ENCODE measurements around the gene TESK1.

TESK1 gene

GRCh38 chr9:35618854-35619799, 14.1 kb downstream of the TESK1 start:
- H2AK5ac ChIP-seq (ENCODE audit: low read length) = no peak overlapping the region
- H3K4me3 ChIP-seq (ENCODE audit: low read length) = no peak overlapping the region
- no peak overlapping the region for H3K18ac ChIP-seq (ENCODE audit: low read length)
- no peak overlapping the region for H3K4ac ChIP-seq (ENCODE audit: low read depth, low read length)
- no peak overlapping the region for H3K27ac ChIP-seq (ENCODE audit: low read depth, low read length)
- no peaks in the 10 kb centered on the region for H3K79me2 ChIP-seq (ENCODE audit: control insufficient read depth, insufficient read depth, low read length)
- H3K9ac ChIP-seq (ENCODE audit: low read length) = no peak overlapping the region
- no peaks in the 10 kb centered on the region for H3K27me3 ChIP-seq (ENCODE audit: insufficient read depth, low read length, poor library complexity)
- no peak overlapping the region for H3K56ac ChIP-seq (ENCODE audit: low read length)
- no peak overlapping the region for H2BK15ac ChIP-seq (replicated peaks; ENCODE audit: low read depth)
- H2BK120ac ChIP-seq (ENCODE audit: low read depth, low read length) = no peak overlapping the region
- H3K4me2 ChIP-seq (ENCODE audit: low read length) = no peak overlapping the region
- H3K79me1 ChIP-seq (ENCODE audit: low read length) = no peaks in the 10 kb centered on the region
- H3K36me3 ChIP-seq (ENCODE audit: control insufficient read depth, insufficient read depth, low read length) = no peaks in the 10 kb centered on the region
- DNase-seq = no peak
- H2BK5ac ChIP-seq (ENCODE audit: low read length) = no peak overlapping the region
- no CpG with 5 or more reads among the region's 17 CpGs for WGBS (ENCODE audit: extremely low coverage, insufficient coverage, low lambda C conversion rate)
- peaks cover 4% of the 10 kb centered on the region for H3K4me1 ChIP-seq (ENCODE audit: control insufficient read depth, low read depth, low read length)
- no peak overlapping the region for H4K8ac ChIP-seq (ENCODE audit: low read depth, low read length)
- H4K5ac ChIP-seq (ENCODE audit: low read length) = no peak overlapping the region
- H3K23ac ChIP-seq (ENCODE audit: low read length) = no peak overlapping the region

GRCh38 chr9:35619800-35620158, 14.7 kb downstream of the TESK1 start:
- Histone ChIP-seq H3K79me2 (ENCODE audit: control insufficient read depth, insufficient read depth, low read length) (no peaks in the 10 kb centered on the region), H3K4ac (ENCODE audit: low read depth, low read length) (no peak overlapping the region), H2BK5ac (ENCODE audit: low read length) (no peak overlapping the region), H3K36me3 (ENCODE audit: control insufficient read depth, insufficient read depth, low read length) (no peaks in the 10 kb centered on the region), H3K23ac (ENCODE audit: low read length) (no peak overlapping the region), H3K4me3 (ENCODE audit: low read length) (no peak overlapping the region), H3K56ac (ENCODE audit: low read length) (no peak overlapping the region), H2BK15ac (replicated peaks; ENCODE audit: low read depth) (no peak overlapping the region), H3K79me1 (ENCODE audit: low read length) (no peaks in the 10 kb centered on the region), H3K4me2 (ENCODE audit: low read length) (no peak overlapping the region), H3K27ac (ENCODE audit: low read depth, low read length) (no peak overlapping the region), H2BK120ac (ENCODE audit: low read depth, low read length) (no peak overlapping the region), H3K27me3 (ENCODE audit: insufficient read depth, low read length, poor library complexity) (no peaks in the 10 kb centered on the region), H3K4me1 (ENCODE audit: control insufficient read depth, low read depth, low read length) (peaks cover 4% of the 10 kb centered on the region), H2AK5ac (ENCODE audit: low read length) (no peak overlapping the region), H3K9ac (ENCODE audit: low read length) (no peak overlapping the region), H3K18ac (ENCODE audit: low read length) (no peak overlapping the region), H4K8ac (ENCODE audit: low read depth, low read length) (no peak overlapping the region), H4K5ac (ENCODE audit: low read length) (no peak overlapping the region)
- DNase-seq = no peak
- no CpG with 5 or more reads among the region's 2 CpGs for WGBS (ENCODE audit: extremely low coverage, insufficient coverage, low lambda C conversion rate)

- H3K4me2 ChIP-seq (ENCODE audit: low read length) = no peak overlapping the region
- H2BK120ac ChIP-seq (ENCODE audit: low read depth, low read length) = no peak overlapping the region
- no peak overlapping the region for H4K5ac ChIP-seq (ENCODE audit: low read length)
- no peak overlapping the region for H3K56ac ChIP-seq (ENCODE audit: low read length)
- H3K79me1 ChIP-seq (ENCODE audit: low read length) = no peaks in the 10 kb centered on the region
- no peak overlapping the region for H3K18ac ChIP-seq (ENCODE audit: low read length)
- H2AK5ac ChIP-seq (ENCODE audit: low read length) = no peak overlapping the region
- H3K4ac ChIP-seq (ENCODE audit: low read depth, low read length) = no peak overlapping the region
- no peak overlapping the region for H2BK5ac ChIP-seq (ENCODE audit: low read length)
- no peak overlapping the region for H4K8ac ChIP-seq (ENCODE audit: low read depth, low read length)
- no peaks in the 10 kb centered on the region for H3K36me3 ChIP-seq (ENCODE audit: control insufficient read depth, insufficient read depth, low read length)
- WGBS (ENCODE audit: extremely low coverage, insufficient coverage, low lambda C conversion rate) = no CpG with 5 or more reads among the region's 2 CpGs
- no peak overlapping the region for H3K4me3 ChIP-seq (ENCODE audit: low read length)
- no peak overlapping the region for H3K27ac ChIP-seq (ENCODE audit: low read depth, low read length)
- no peak for DNase-seq
- no peak overlapping the region for H2BK15ac ChIP-seq (replicated peaks; ENCODE audit: low read depth)
- H3K9ac ChIP-seq (ENCODE audit: low read length) = no peak overlapping the region
- H3K27me3 ChIP-seq (ENCODE audit: insufficient read depth, low read length, poor library complexity) = no peaks in the 10 kb centered on the region
- no peaks in the 10 kb centered on the region for H3K4me1 ChIP-seq (ENCODE audit: control insufficient read depth, low read depth, low read length)
- no peaks in the 10 kb centered on the region for H3K79me2 ChIP-seq (ENCODE audit: control insufficient read depth, insufficient read depth, low read length)
- no peak overlapping the region for H3K23ac ChIP-seq (ENCODE audit: low read length)
Observed at GRCh38 chr9:35627575-35627974, 22.5 kb downstream of the TESK1 start.

GRCh38 chr9:35628389-35628991, 23.4 kb downstream of the TESK1 start:
- no peak for DNase-seq
- Histone ChIP-seq H4K5ac (ENCODE audit: low read length) (no peak overlapping the region), H3K27ac (ENCODE audit: low read depth, low read length) (no peak overlapping the region), H2BK5ac (ENCODE audit: low read length) (no peak overlapping the region), H3K9ac (ENCODE audit: low read length) (no peak overlapping the region), H4K8ac (ENCODE audit: low read depth, low read length) (no peak overlapping the region), H3K36me3 (ENCODE audit: control insufficient read depth, insufficient read depth, low read length) (no peaks in the 10 kb centered on the region), H3K27me3 (ENCODE audit: insufficient read depth, low read length, poor library complexity) (no peaks in the 10 kb centered on the region), H3K23ac (ENCODE audit: low read length) (no peak overlapping the region), H3K4ac (ENCODE audit: low read depth, low read length) (no peak overlapping the region), H2BK120ac (ENCODE audit: low read depth, low read length) (no peak overlapping the region), H3K4me1 (ENCODE audit: control insufficient read depth, low read depth, low read length) (no peaks in the 10 kb centered on the region), H3K18ac (ENCODE audit: low read length) (no peak overlapping the region), H2AK5ac (ENCODE audit: low read length) (no peak overlapping the region), H3K79me2 (ENCODE audit: control insufficient read depth, insufficient read depth, low read length) (no peaks in the 10 kb centered on the region), H2BK15ac (replicated peaks; ENCODE audit: low read depth) (no peak overlapping the region), H3K4me3 (ENCODE audit: low read length) (no peak overlapping the region), H3K79me1 (ENCODE audit: low read length) (no peaks in the 10 kb centered on the region), H3K4me2 (ENCODE audit: low read length) (no peak overlapping the region), H3K56ac (ENCODE audit: low read length) (no peak overlapping the region)
- WGBS (ENCODE audit: extremely low coverage, insufficient coverage, low lambda C conversion rate) = no CpG with 5 or more reads among the region's 6 CpGs

- Histone ChIP-seq H3K79me1 (ENCODE audit: low read length) (no peaks in the 10 kb centered on the region), H3K36me3 (ENCODE audit: control insufficient read depth, insufficient read depth, low read length) (no peaks in the 10 kb centered on the region), H3K9ac (ENCODE audit: low read length) (no peak overlapping the region), H4K5ac (ENCODE audit: low read length) (no peak overlapping the region), H2AK5ac (ENCODE audit: low read length) (no peak overlapping the region), H3K4me1 (ENCODE audit: control insufficient read depth, low read depth, low read length) (no peaks in the 10 kb centered on the region), H3K27me3 (ENCODE audit: insufficient read depth, low read length, poor library complexity) (no peaks in the 10 kb centered on the region), H3K4me3 (ENCODE audit: low read length) (no peak overlapping the region), H2BK120ac (ENCODE audit: low read depth, low read length) (no peak overlapping the region), H2BK5ac (ENCODE audit: low read length) (no peak overlapping the region), H3K79me2 (ENCODE audit: control insufficient read depth, insufficient read depth, low read length) (no peaks in the 10 kb centered on the region), H3K23ac (ENCODE audit: low read length) (no peak overlapping the region), H3K27ac (ENCODE audit: low read depth, low read length) (no peak overlapping the region), H2BK15ac (replicated peaks; ENCODE audit: low read depth) (no peak overlapping the region), H3K18ac (ENCODE audit: low read length) (no peak overlapping the region), H3K4me2 (ENCODE audit: low read length) (no peak overlapping the region), H4K8ac (ENCODE audit: low read depth, low read length) (no peak overlapping the region), H3K4ac (ENCODE audit: low read depth, low read length) (no peak overlapping the region), H3K56ac (ENCODE audit: low read length) (no peak overlapping the region)
- no peak for DNase-seq
- no CpG with 5 or more reads among the region's 5 CpGs for WGBS (ENCODE audit: extremely low coverage, insufficient coverage, low lambda C conversion rate)
Observed at GRCh38 chr9:35629597-35629996, 24.5 kb downstream of the TESK1 start.

Data from mesendoderm (in vitro differentiated cells).